Fibroblast of villous mesenchyme (primary cell): ENCODE data around the gene FNIP2. TPM values are rescaled to one million over a fixed set of nuclear protein-coding genes. Genes with fewer than 3 reads are reported as not detected.
A peak's percentile ranks its signal among the peaks of the same experiment; 100 is the strongest.

Source experiments
- DNase-seq: peaks from one replicate; pipeline ENCODE4 v3.0.0-alpha.2; 2010; ENCODE audit warnings: low read depth
- H3K4me3 ChIP-seq: 2 replicates; pipeline ENCODE4 v1.5.1; 2011; ENCODE audit warnings: low read depth, mild to moderate bottlenecking, low read length
- CTCF ChIP-seq: IDR thresholded peaks from 2 replicates; pipeline ENCODE4 v1.5.1; 2012; ENCODE audit warnings: low read depth, mild to moderate bottlenecking, low read length; ENCODE audit not compliant: insufficient read depth
- total RNA-seq: library from RNA; depleted of rRNA; stranded (reverse); fragments of >200 nt; gene quantifications from 2 replicates; pipeline ENCODE4 v1.2.3, GENCODE V29; 2012

Gene FNIP2
- total RNA-seq, 1 donor = 24.6 TPM

GRCh38 chr4:158837527-158838141, 68.8 kb downstream of the FNIP2 start:
- no peak for TF ChIP-seq CTCF
- no peak overlapping the region for H3K4me3 ChIP-seq
- no peak for DNase-seq

- DNase-seq = no peak
- no peak for TF ChIP-seq CTCF
- H3K4me3 ChIP-seq = no peak overlapping the region
Observed at GRCh38 chr4:158840131-158840530, 71.3 kb downstream of the FNIP2 start.

- H3K4me3 ChIP-seq = no peak overlapping the region
- peak; percentile 30 for DNase-seq
- no peak for TF ChIP-seq CTCF
Observed at GRCh38 chr4:158841540-158841939, 72.7 kb downstream of the FNIP2 start.

GRCh38 chr4:158845311-158846041, 76.7 kb downstream of the FNIP2 start:
- TF ChIP-seq CTCF = no peak
- DNase-seq = no peak

GRCh38 chr4:158847535-158847934, 78.7 kb downstream of the FNIP2 start:
- TF ChIP-seq CTCF = no peak
- DNase-seq = no peak
- H3K4me3 ChIP-seq = no peak overlapping the region

More at GRCh38 chr4:158845311-158846041, 76.7 kb downstream of the FNIP2 start:
- no peak overlapping the region for H3K4me3 ChIP-seq

GRCh38 chr4:158849681-158850080, 80.9 kb downstream of the FNIP2 start:
- no peak for TF ChIP-seq CTCF
- H3K4me3 ChIP-seq = no peak overlapping the region
- no peak for DNase-seq
